Activated B cell treated with CpG ODN at 0.5 μM for 24 hours (primary cell): Measurements from ENCODE around the gene CFH. TPM values are rescaled to one million over a fixed set of nuclear protein-coding genes. Genes with fewer than 3 reads are reported as not detected.
"Not testable (repeated sequence)": the region's sequence is repeated elsewhere in the genome, so short reads cannot be mapped to it uniquely, and the experiment has no call there.

Experiments
- ATAC-seq: fragments of 200-7000 bp; cut with Tn5 transposase; one replicate; pipeline ENCODE4 v1.10.0; 2021; ENCODE audit warnings: low read depth, mild to moderate bottlenecking, moderate library complexity
- CTCF ChIA-PET: fragments of 350-600 bp; sonication (Branson Sonifier 250); formaldehyde crosslinking; loops from one replicate; lab custom pipeline; 2021; ENCODE audit warnings: antibody characterized with exemption; lab: Charles Lee
- POLR2A ChIA-PET: fragments of 350-600 bp; sonication (Branson Sonifier 250); formaldehyde crosslinking; loops from one replicate; lab custom pipeline; 2021; ENCODE audit warnings: antibody characterized with exemption; lab: Charles Lee
- DNase-seq: peaks from one replicate; pipeline ENCODE4 v3.0.0; 2022
- H3K27ac Mint-ChIP-seq: one replicate; pipeline ENCODE4 v1.8.0; 2020; ENCODE audit warnings: mixed read lengths
- H3K27me3 Mint-ChIP-seq: one replicate; pipeline ENCODE4 v1.8.0; 2021; ENCODE audit warnings: mixed read lengths
- H3K36me3 Mint-ChIP-seq: one replicate; pipeline ENCODE4 v1.8.0; 2021; ENCODE audit warnings: low read depth, mixed read lengths
- H3K4me1 Mint-ChIP-seq: one replicate; pipeline ENCODE4 v1.8.0; 2021; ENCODE audit warnings: mixed read lengths
- H3K4me3 Mint-ChIP-seq: one replicate; pipeline ENCODE4 v1.8.0; 2020; ENCODE audit warnings: mild to moderate bottlenecking, mixed read lengths
- H3K9me3 Mint-ChIP-seq: one replicate; pipeline ENCODE4 v1.8.0; 2020; ENCODE audit warnings: mixed read lengths
- CTCF ChIP-seq: fragments of 200-600 bp; IDR thresholded peaks from one replicate; pipeline ENCODE4 v1.8.0; 2022; ENCODE audit warnings: antibody characterized with exemption, mild to moderate bottlenecking
- intact Hi-C: fragments of 100-400 bp; cut with micrococcal nuclease; formaldehyde crosslinking; loops from one replicate; pipeline ENCODE4 v1.15.1; 2024
- total RNA-seq: library from RNA; stranded (reverse); gene quantifications from 2 replicates; pipeline ENCODE4 v1.2.3, GENCODE V29; 2022

Gene CFH
- total RNA-seq, 1 donor from 2014 or later = not detected

- CTCF ChIA-PET = no interaction called here
- Mint-ChIP-seq H3K27me3 (no peaks in the 10 kb centered on the region), H3K4me1 (no peaks in the 10 kb centered on the region), H3K4me3 (no peak overlapping the region), H3K9me3 (no peaks in the 10 kb centered on the region), H3K36me3 (no peaks in the 10 kb centered on the region), H3K27ac (no peak overlapping the region)
- intact Hi-C loops = no loop called here
- POLR2A ChIA-PET = no interaction called here
- ATAC-seq (no peak), DNase-seq (no peak)
- no peak for TF ChIP-seq CTCF
These were observed 33.7 kb downstream of the CFH start for GRCh38 chr1:196685506-196685905.

GRCh38 chr1:196689001-196689400 lies 37.2 kb downstream of the CFH start:
- Mint-ChIP-seq H3K27ac (no peak overlapping the region), H3K36me3 (no peaks in the 10 kb centered on the region), H3K27me3 (no peaks in the 10 kb centered on the region), H3K9me3 (no peaks in the 10 kb centered on the region), H3K4me3 (no peak overlapping the region), H3K4me1 (no peaks in the 10 kb centered on the region)
- no peak for TF ChIP-seq CTCF
- ATAC-seq (no peak), DNase-seq (no peak)
- ChIA-PET POLR2A (no interaction called here), CTCF (no interaction called here)
- intact Hi-C loops = no loop called here

GRCh38 chr1:196690582-196690981 lies 38.7 kb downstream of the CFH start:
- no peak overlapping the region for H3K4me3 Mint-ChIP-seq

GRCh38 chr1:196698993-196699392 lies 47.1 kb downstream of the CFH start:
- Mint-ChIP-seq H3K4me3 (no peak overlapping the region), H3K9me3 (peaks cover 5% of the 10 kb centered on the region), H3K27ac (no peak overlapping the region), H3K36me3 (no peaks in the 10 kb centered on the region), H3K4me1 (no peaks in the 10 kb centered on the region), H3K27me3 (no peaks in the 10 kb centered on the region)
- intact Hi-C loops = no loop called here
- POLR2A ChIA-PET = no interaction called here
- ATAC-seq = no peak
- CTCF ChIA-PET = no interaction called here
- no peak for TF ChIP-seq CTCF
- no peak for DNase-seq

More at GRCh38 chr1:196690582-196690981, 38.7 kb downstream of the CFH start:
- Mint-ChIP-seq H3K27ac (no peak overlapping the region), H3K4me1 (no peaks in the 10 kb centered on the region), H3K27me3 (no peaks in the 10 kb centered on the region), H3K36me3 (no peaks in the 10 kb centered on the region), H3K9me3 (no peaks in the 10 kb centered on the region)
- ChIA-PET POLR2A (no interaction called here), CTCF (no interaction called here)
- intact Hi-C loops = no loop called here
- ATAC-seq (no peak), DNase-seq (no peak)
- TF ChIP-seq CTCF = no peak

GRCh38 chr1:196701144-196701543 lies 49.3 kb downstream of the CFH start:
- no peaks in the 10 kb centered on the region for H3K4me1 Mint-ChIP-seq
- H3K27me3 Mint-ChIP-seq = no peaks in the 10 kb centered on the region
- no peak for ATAC-seq
- no peaks in the 10 kb centered on the region for H3K36me3 Mint-ChIP-seq
- no peak for DNase-seq
- TF ChIP-seq CTCF = no peak
- H3K9me3 Mint-ChIP-seq = peaks cover 3% of the 10 kb centered on the region
- intact Hi-C loops = no loop called here
- ChIA-PET POLR2A (no interaction called here), CTCF (no interaction called here)
- H3K27ac Mint-ChIP-seq = no peak overlapping the region
- H3K4me3 Mint-ChIP-seq = no peak overlapping the region

- H3K27ac Mint-ChIP-seq, ATAC-seq, POLR2A ChIA-PET, H3K9me3 Mint-ChIP-seq, CTCF ChIA-PET, H3K4me1 Mint-ChIP-seq, DNase-seq, intact Hi-C loops, H3K36me3 Mint-ChIP-seq, H3K4me3 Mint-ChIP-seq, H3K27me3 Mint-ChIP-seq: not testable (repeated sequence)
These were observed 58.0 kb downstream of the CFH start for GRCh38 chr1:196709892-196710291.
